Activated CD4-positive, alpha-beta T cell treated with anti-CD3 and anti-CD28 coated beads for 4 hours (primary cell): Measurements from ENCODE around the gene MC1R.
"Not testable (repeated sequence)": the region's sequence is repeated elsewhere in the genome, so short reads cannot be mapped to it uniquely, and the experiment has no call there.

Experiments used
- DNase-seq, 2 donors: peaks; one replicate each; pipeline ENCODE4 v3.0.0-alpha.2; 2020

The MC1R gene

GRCh38 chr16:89914642-89915285, 3.9 kb upstream of the MC1R start:
- DNase-seq = not testable (repeated sequence)

- no peak for DNase-seq
Measured at GRCh38 chr16:89915303-89916232, 3.1 kb upstream of the MC1R start.

GRCh38 chr16:89917773-89918452, 749 bp upstream of the MC1R start:
- peak; percentile 47 to 62 for DNase-seq

GRCh38 chr16:89919535-89920406, 1.1 kb downstream of the MC1R start:
- DNase-seq = no peak

GRCh38 chr16:89920723-89921122, 2.1 kb downstream of the MC1R start:
- DNase-seq = no peak

GRCh38 chr16:89921131-89921701, 2.6 kb downstream of the MC1R start:
- no peak for DNase-seq

GRCh38 chr16:89921702-89922476, 3.2 kb downstream of the MC1R start:
- DNase-seq = no peak

GRCh38 chr16:89922477-89922883, 3.8 kb downstream of the MC1R start:
- DNase-seq = no peak

- no peak for DNase-seq
Measured at GRCh38 chr16:89922884-89923639, 4.4 kb downstream of the MC1R start, which contains the start of gene TUBB3. Gene TUBB3, plus strand, starts transcription at chr16:89923342. Its CDS starts 60 bp downstream, at chr16:89923402.

- DNase-seq = no peak
Measured at GRCh38 chr16:89923640-89924296, 5.1 kb downstream of the MC1R start.

GRCh38 chr16:89924297-89924924, 5.7 kb downstream of the MC1R start:
- DNase-seq = no peak

GRCh38 chr16:89924925-89925307, 6.3 kb downstream of the MC1R start:
- no peak for DNase-seq

GRCh38 chr16:89925596-89926079, 7.0 kb downstream of the MC1R start:
- DNase-seq = no peak

GRCh38 chr16:89931305-89931896, 12.7 kb downstream of the MC1R start:
- no peak for DNase-seq

- DNase-seq = no peak
Measured at GRCh38 chr16:89931964-89932363, 13.3 kb downstream of the MC1R start.

GRCh38 chr16:89934019-89934418, 15.4 kb downstream of the MC1R start:
- not testable (repeated sequence) for DNase-seq

- no peak for DNase-seq
Measured at GRCh38 chr16:89934611-89935553, 16.2 kb downstream of the MC1R start.

- DNase-seq = not testable (repeated sequence)
Measured at GRCh38 chr16:89935620-89936019, 17.0 kb downstream of the MC1R start.
